GM12873 (cell line): ENCODE data around the gene POT1.

Source experiments
- TF ChIP-seq, protein P1 (sequence below): IDR thresholded peaks from 2 replicates; pipeline ENCODE4 v1.5.1; 2012; ENCODE audit warnings: low read depth, mild to moderate bottlenecking, moderate library complexity, low read length, control low read depth; ENCODE audit not compliant: insufficient read depth; ENCODE audit errors: missing control alignments

Gene POT1

DNA sequence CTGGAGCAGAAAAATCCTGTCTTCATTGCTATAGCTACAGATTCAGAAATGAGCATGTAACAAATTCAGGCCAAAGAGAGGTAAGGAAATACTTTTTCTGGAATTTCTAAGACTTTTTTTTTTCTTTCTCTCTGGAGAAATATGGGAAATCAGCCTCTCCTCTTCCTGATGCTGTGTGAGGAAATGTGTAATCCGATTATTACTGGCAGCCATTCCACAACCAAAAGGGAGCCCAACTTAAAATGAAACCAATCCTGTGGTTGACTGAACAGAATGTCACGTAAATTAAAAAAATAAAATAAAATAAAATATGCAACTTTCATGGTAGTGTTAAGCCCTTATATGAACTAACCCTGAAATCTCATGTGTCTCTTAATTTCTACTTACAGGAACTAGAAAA lies 10.7 kb upstream of the POT1 start:
- TF ChIP-seq, protein P1, sequence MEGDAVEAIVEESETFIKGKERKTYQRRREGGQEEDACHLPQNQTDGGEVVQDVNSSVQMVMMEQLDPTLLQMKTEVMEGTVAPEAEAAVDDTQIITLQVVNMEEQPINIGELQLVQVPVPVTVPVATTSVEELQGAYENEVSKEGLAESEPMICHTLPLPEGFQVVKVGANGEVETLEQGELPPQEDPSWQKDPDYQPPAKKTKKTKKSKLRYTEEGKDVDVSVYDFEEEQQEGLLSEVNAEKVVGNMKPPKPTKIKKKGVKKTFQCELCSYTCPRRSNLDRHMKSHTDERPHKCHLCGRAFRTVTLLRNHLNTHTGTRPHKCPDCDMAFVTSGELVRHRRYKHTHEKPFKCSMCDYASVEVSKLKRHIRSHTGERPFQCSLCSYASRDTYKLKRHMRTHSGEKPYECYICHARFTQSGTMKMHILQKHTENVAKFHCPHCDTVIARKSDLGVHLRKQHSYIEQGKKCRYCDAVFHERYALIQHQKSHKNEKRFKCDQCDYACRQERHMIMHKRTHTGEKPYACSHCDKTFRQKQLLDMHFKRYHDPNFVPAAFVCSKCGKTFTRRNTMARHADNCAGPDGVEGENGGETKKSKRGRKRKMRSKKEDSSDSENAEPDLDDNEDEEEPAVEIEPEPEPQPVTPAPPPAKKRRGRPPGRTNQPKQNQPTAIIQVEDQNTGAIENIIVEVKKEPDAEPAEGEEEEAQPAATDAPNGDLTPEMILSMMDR, result no peak

DNA sequence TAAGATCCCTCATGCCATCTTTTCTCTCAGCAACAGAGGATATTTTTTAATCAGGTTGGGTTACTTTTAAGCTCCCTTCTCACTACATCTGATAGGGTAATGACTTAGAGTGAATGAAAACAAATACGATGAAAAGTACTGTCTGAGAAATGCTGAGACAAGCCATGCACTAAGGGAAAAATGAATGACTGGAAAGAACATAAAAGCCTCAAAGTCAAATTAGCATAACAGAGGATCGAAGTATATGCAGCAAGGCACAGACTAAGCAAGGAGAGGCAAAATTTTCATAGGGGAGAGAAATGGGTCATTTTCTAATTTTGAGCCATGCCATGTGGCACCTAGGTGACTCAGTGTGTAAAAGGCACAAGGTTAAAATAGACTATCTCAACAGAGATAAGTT lies 8.5 kb upstream of the POT1 start:
- TF ChIP-seq, protein P1, result no peak

DNA sequence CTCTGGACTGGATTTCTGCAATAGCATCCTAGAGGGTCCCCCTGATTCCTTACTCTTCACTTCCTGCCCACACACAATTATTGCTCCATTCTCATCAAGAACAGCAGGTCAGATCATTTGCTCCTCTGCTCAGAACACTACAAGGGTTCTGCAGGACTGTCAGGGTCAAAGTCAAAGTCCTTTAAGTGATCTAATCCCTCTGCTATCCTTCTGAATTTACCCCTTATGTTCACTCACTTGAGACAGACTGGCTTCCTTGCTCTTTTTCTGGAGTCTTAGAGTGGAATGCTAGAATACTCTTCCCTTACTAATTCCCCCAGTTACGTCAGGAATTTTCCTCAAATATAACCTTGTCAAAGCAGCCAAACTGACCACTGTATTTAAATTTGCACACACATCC lies 7.5 kb upstream of the POT1 start:
- TF ChIP-seq, protein P1, result no peak

DNA sequence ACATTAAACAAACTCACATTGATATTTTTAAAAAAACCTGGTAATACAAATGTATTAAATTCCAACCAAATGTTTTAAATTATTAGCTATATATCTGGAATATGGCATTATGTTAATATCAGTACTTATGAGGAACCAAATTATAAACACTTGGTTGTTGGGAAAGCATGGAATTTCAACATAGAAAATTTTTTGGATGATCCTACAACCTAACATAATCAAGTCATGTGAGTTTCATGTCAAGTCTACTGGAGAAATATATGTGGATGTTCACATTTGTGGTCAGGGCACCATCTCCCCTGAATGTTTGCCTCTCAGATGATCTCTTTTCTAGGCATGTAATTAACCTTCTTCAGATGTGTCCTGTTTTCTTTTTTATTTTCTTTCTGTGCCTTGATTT lies 5.2 kb upstream of the POT1 start:
- TF ChIP-seq, protein P1, result no peak

DNA sequence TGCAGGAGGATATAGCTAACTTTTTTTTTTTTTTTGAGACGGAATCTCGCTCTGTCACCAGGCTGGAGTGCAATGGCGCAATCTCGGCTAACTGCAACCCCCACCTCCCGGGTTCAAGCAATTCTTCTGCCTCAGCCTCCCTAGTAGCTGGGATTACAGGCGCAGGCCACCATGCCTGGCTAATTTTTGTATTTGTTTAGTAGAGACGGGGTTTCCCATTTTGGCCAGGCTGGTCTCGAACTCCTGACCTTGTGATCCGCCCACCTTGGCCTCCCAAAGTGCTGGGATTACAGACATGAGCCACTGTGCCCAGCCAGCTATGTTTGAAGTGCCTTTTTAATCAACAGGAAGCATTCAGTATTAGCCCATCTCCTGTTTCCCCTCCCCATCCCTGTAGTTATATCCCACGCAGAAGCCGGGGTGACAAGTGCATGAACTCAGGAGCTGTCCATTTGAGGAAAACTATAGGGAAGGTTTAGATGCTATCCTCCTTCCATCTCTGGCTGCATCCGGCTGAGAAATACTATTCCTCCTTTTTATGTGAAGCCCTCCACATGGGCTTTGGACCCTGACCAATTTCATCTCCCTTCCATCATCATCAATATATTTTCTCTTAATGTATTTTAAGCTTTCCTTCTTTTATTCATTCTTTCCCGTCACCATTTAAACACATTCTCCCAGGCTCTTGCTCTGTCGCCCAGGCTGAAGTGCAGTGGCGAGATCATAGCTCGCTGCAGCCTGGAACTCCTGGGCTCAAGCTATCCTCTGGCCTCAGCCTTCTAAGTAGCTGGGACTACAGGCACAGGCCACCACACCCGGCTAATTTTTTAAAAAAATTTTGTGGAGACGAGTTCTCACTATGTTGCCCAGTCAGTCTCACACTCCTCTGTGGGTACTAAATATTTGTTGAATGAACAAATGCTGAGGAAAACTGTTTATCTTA lies 1.3 kb upstream of the POT1 start:
- TF ChIP-seq, protein P1, result no peak

DNA sequence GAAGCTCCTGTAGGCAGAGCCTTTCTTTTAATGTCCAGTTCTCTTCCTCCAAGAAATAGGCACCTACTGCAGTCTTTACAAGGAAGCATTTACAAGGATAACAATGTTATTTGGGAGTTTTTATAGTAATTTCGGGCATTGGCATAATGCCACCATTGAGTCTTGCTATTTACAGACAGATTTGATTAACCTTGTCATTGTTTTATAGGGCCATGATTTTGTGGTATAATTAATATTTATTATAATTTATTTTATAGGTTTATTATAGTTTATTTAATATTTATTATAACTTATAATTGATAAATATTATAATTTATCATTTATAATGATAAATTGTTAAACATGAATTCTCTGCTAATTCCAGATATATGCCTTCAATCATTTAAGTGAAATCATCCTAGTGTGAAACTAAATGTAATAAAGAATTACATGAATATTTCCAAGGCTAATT lies 573 bp upstream of the POT1 start:
- TF ChIP-seq, protein P1, result no peak

DNA sequence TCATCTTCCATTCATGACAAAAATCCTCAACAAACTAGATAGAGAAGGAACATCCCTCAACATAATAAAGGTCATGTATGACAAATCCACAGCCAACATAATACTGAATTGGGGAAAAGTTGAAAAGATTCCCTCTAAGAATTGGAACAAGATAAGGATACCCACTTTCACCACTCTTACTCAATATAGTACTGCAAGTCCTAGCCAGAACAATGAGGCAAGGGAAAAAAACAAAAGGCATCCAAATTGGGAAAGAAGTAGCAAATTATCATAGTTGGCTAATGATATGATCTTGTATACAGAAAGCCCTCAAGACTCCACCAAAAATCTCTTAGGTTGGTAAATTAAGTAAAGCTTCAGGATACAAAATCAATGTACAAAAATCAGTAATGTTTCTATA lies 4.7 kb downstream of the POT1 start:
- TF ChIP-seq, protein P1, result no peak
